ENCODE measurements around the gene RHOF. TPM values are rescaled to one million over a fixed set of nuclear protein-coding genes. Genes with fewer than 3 reads are reported as not detected.

Gene RHOF
- total RNA-seq, 1 experiment from 2014 or later: 36.7 TPM

- intact Hi-C loops (cut with micrococcal nuclease; ENCODE audit: unreplicated experiment): no loop called here
- Mint-ChIP-seq H3K27me3 (ENCODE audit: insufficient read depth, unreplicated experiment) (no peaks in the 10 kb centered on the region), H3K4me3 (ENCODE audit: unreplicated experiment) (no peak overlapping the region), H3K36me3 (ENCODE audit: insufficient read depth, unreplicated experiment) (peaks cover 52% of the 10 kb centered on the region), H3K4me1 (ENCODE audit: low read depth, unreplicated experiment) (peaks cover 5% of the 10 kb centered on the region), H3K9me3 (ENCODE audit: unreplicated experiment) (no peaks in the 10 kb centered on the region), H3K27ac (ENCODE audit: unreplicated experiment) (no peak overlapping the region)
- no peak for DNase-seq
- POLR2A ChIA-PET: no interaction called here
- Histone ChIP-seq H3K9me3 (no peaks in the 10 kb centered on the region), H3K27me3 (replicated peaks; ENCODE audit: control insufficient read depth, insufficient read depth, low read length) (no peaks in the 10 kb centered on the region), H3K36me3 (ENCODE audit: control insufficient read depth, insufficient read depth, low read length) (no peaks in the 10 kb centered on the region; the same call in none of the 2 replicates), H3K4me1 (peaks cover 15% of the 10 kb centered on the region), H3K4me3 (ENCODE audit: low read depth, low read length) (no peak overlapping the region)
- no TSS peak for BruUV-seq (replicated peaks)
- TF ChIP-seq CTCF (IDR thresholded peaks at IDR 0.05; ENCODE audit: insufficient read depth in 1 of 2, low read depth in 1 of 2, low read length in 1 of 2, severe bottlenecking in 1 of 2, unreplicated experiment in 1 of 2): no peak
- CTCF ChIA-PET: interaction anchor here (5.3 kb wide), 1 partner anchor 19 kb away, joined by 145 read pairs; the partner anchor contains the start of gene RHOF
Observed at GRCh38 chr12:121813951-121814350, 20.5 kb upstream of the RHOF start.

GRCh38 chr12:121812921-121813896 lies 19.7 kb upstream of the RHOF start:
- H3K36me3 ChIP-seq (ENCODE audit: control insufficient read depth, insufficient read depth, low read length): no peaks in the 10 kb centered on the region; the same call in none of the 2 replicates

More at GRCh38 chr12:121812921-121813896, 19.7 kb upstream of the RHOF start:
- H3K4me1 Mint-ChIP-seq (ENCODE audit: low read depth, unreplicated experiment): peaks cover 5% of the 10 kb centered on the region
- ChIA-PET POLR2A (interaction anchor here (1.6 to 2.7 kb wide), 2 partner anchors 10 to 75 kb away, joined by 4 to 17 read pairs; partner anchors contain the start of gene PSMD9), CTCF (interaction anchor here (0.5 to 5.3 kb wide), 2 partner anchors 14 to 19 kb away, joined by 3 to 145 read pairs; partner anchors contain the start of gene RHOF)
- intact Hi-C loops (cut with micrococcal nuclease; ENCODE audit: unreplicated experiment): loop anchor here (1.0 kb wide), 1 partner anchor 19 kb away; no protein-coding TSS in a partner anchor
- peak overlapping the region; percentile 27 for H3K27ac Mint-ChIP-seq (ENCODE audit: unreplicated experiment)
- Histone ChIP-seq H3K27me3 (replicated peaks; ENCODE audit: control insufficient read depth, insufficient read depth, low read length) (no peaks in the 10 kb centered on the region), H3K9me3 (no peaks in the 10 kb centered on the region), H3K4me1 (peaks cover 15% of the 10 kb centered on the region), H3K4me3 (ENCODE audit: low read depth, low read length) (no peak overlapping the region)
- TF ChIP-seq CTCF (IDR thresholded peaks at IDR 0.05; ENCODE audit: insufficient read depth in 1 of 2, low read depth in 1 of 2, low read length in 1 of 2, severe bottlenecking in 1 of 2, unreplicated experiment in 1 of 2): no peak
- no peaks in the 10 kb centered on the region for H3K27me3 Mint-ChIP-seq (ENCODE audit: insufficient read depth, unreplicated experiment)
- peaks cover 53% of the 10 kb centered on the region for H3K36me3 Mint-ChIP-seq (ENCODE audit: insufficient read depth, unreplicated experiment)
- H3K4me3 Mint-ChIP-seq (ENCODE audit: unreplicated experiment): peak overlapping the region; percentile 73
- no peaks in the 10 kb centered on the region for H3K9me3 Mint-ChIP-seq (ENCODE audit: unreplicated experiment)
- no TSS peak for BruUV-seq (replicated peaks)
- no peak for DNase-seq

Data from Caco-2 (cell line).